GM19467 (cell line): ENCODE data around the gene TRIM47.

ENCODE experiments used
- ATAC-seq: cut with Tn5 transposase; IDR thresholded peaks from one replicate; pipeline ENCODE4 v1.9.1; 2021; ENCODE audit warnings: mild to moderate bottlenecking, moderate library complexity; ENCODE audit not compliant: unreplicated experiment

Gene TRIM47

DNA sequence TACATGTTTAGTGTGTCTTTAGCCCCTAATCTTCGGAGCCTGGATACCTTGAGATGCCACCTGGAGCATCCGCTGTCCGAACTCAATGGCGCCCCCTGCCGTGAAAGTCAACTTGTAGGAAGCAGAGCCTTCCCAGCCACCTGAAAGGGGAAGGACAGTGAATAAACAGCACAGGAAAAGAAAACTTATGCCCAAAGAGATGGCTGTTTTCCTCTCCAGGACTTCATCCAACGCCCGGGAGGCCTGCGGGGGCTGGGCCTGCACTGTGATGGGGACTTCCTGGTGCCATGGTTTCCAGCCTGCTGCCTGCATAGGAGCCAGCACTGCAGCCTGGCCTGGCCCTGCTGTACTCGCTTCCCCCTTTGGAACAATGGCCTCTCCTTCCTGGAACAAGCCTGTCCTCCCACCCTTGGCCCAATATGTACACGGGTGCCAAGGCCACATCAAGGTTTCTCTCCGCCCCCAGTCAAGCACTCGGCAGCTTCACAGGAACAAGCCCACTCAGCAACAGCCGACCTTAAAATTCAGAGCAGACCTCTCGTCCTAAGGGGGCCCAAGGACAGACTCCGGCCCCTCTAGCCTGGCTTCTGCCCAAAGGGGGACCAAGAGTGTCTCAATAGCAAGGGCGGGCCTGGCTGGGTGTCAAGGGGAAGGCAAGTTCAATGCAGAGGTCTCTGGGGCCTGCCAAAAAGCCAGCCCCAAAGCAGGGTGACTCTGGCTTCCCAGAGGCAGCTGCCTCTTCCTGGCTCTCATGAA lies 29.7 kb downstream of the TRIM47 start:
- ATAC-seq = no peak

- ATAC-seq = no peak
These were observed 30.5 kb downstream of the TRIM47 start for GRCh38 chr17:75847614-75848522.

DNA sequence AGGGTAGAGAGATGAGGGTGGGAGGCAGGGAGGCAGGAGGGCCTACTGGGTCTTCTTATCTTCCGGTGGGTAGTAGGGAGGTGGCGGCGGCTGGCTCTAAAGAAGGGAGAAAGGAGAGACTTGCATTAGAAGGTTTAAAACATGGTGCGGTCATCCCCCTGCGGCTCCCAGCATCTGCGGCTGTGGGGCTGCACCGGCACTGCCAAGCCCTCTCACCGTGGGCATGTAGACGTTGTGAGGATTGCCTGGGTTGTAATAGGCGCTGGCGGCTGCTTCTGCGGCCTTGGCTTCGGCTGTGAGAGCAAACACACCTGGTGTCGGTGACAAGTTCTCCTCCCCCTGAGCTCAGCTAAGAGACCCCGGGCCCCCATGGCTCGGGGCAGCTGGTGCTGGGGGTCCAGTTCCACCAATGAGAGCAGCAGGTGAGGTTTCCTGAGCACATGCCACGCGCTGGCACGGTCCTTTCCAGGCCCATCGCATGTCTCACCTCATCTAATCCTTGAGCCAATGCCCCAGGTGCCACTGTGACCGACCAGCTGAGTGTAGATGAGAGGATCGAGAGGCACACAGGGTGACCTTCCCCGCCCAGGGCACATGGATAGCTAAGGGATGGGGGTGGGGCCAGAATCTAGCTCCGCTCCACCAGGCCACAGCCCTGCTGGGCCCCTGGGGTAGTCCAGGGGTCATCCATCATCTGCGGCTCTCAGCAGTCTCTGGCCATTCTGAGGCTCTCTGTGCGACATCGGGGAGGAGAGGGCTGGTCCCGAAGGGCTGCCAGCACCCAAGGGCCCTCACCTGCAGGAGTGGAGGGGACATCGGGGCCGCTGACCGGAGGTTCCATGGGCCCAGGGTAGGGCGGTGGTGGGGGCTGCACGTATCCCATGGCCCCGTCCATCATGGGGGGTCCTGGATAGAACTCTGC lies 31.4 kb downstream of the TRIM47 start:
- ATAC-seq = no peak

DNA sequence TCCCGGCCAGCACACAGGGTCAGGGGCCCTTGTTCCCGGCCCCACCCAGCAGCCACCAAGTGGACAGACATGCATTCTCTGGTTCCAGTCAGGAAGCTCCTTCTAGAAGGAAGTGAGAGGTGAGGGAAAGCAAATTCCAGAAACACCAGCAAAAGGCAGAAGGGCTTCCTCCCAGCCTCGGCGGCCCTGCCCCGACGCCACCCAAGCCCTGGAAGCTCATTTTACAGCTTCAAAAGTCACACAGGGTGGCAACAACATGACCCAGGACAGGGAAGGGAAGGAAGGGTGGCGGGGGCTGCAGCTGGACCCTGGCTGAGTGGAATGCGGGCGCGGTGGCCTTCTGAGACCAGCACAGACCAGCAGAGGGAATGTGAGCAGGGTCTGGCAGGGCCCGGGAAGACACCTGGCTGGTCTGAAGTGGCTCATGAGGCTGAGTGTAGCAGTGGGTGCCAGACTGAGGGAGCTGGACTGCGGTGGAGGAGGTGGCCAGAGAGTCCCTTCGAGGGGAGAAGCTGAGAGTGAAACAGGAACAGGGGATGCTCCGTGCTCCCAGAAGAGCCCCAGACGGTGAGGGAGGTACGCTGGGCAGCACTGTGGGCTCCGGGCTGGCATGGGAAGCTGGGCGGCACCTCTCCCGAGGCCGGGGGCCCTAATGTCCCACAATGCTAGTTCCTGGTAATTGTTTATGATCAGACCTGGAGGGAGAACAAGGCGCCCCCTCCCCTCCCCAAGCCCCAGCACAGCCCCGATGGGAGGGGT lies 32.3 kb downstream of the TRIM47 start:
- ATAC-seq = no peak

- peak; percentile 71 for ATAC-seq
These were observed 33.2 kb downstream of the TRIM47 start for GRCh38 chr17:75845058-75845711.

GRCh38 chr17:75844530-75845057 lies 33.8 kb downstream of the TRIM47 start:
- ATAC-seq = no peak

DNA sequence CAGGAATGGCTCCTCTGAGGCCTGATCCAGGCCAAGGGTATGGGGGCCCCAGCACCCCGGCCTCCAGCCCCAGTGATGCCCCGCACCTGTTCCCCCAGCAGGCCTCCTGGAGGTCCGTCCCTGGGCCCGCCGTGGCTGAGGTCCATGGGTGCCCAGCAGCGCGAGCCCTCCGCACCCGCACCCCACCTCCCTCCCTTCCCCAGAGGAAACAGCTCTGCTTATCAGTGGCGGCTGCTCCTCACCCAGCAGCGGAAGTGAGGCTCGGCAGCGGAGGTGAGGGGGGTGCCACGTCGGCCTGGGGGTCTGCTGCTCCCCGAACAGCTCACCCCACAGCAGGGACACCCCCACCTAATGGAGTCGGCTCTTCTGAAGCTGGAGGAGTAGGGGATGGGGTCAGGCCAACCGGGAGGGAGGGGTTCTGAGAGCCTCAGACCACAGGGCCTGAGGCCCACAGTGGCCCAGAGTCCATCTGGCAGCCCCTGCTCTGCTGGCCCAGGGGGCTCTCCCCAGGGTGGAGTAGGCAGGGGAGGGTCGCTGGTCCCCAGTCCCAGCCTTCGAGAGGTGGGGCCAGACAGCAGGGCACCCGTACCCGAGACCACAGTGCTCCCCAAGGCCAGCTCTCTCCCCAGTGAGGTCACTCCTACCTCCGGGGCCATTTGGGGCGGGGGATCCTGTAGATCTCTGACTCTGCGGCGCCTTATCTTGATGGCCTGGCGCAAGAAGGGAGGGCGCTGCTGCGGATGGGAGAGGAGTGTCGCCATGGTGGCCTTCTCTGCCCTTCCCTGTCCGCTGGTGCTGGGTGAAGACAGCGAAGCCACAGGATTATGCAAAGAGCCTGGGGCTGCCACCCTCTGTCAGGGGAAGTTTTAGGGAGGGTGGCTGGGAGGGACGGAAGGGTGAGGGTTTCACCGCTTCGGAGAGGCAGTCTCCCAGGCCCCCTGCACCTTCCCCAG lies 34.5 kb downstream of the TRIM47 start, which contains the start of gene UNC13D:
Gene UNC13D, minus strand, starts transcription at position 828 of the 953 bp plus-strand sequence. Its CDS starts 67 bp downstream, at position 761.
- no peak for ATAC-seq

GRCh38 chr17:75842963-75843576 lies 35.3 kb downstream of the TRIM47 start:
- no peak for ATAC-seq

DNA sequence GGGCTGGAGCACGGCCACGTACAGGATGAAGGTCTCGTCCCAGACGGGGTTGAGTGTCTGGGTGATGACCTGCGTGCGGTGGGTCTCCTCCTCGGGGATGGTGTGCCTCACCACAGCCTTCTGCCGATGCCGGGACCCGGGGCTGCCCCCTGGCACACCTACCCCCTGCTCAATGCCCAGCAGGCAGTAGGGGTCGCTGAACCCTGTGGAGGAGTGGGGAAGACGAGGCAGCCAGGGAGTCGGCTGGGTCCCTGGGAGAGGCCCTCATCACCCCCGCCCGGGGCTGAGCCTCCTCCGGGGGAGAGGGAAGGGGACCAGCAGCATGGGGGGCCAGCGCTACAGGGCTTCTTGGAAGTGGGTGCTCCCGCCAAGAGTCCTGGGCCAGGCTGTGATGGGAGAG lies 36.0 kb downstream of the TRIM47 start:
- ATAC-seq = no peak

- ATAC-seq = no peak
These were observed 37.6 kb downstream of the TRIM47 start for GRCh38 chr17:75840799-75841164.

DNA sequence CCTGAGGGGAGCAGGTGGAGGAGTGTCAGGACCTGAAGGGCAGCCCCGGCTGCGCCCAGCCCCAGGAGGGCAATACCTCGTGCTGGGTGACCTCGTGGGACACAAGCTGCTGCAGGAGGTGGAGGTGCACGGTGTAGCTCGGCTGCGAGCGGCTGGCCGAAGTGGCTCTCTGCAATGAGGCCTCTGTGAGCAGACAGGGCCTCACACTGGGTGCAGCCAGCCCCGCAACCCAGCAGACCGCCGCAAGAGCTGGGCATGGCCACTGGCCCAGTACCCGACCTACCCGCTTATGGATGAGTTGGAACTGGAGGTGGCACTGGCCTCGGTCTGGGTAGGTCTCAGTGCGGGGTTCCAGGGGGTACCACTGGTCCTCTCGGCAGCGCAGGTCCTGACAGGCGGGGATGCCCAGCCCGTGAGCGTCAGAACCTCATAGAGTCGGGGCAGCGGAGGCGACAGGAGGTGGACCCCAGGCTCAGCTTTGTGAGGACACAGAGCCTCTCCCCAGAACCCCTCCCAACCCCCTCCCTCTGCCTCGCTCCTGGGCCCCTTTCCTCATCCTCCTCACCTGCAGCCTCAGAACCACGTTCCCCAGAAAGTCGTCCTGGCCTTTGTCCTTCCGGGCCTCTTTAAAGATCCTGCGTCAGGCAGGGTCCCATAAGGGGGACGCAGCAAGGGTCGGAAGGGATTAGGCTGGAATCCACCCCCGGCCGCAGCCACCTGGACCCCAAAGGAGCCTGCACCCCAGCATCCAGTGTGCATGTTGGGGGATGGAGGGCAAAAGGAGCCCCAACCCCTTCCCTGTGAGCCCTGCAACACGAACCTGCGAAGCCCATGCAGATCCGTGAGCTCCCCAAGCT lies 38.2 kb downstream of the TRIM47 start:
- ATAC-seq = no peak

GRCh38 chr17:75838410-75838809 lies 40.0 kb downstream of the TRIM47 start:
- ATAC-seq = no peak

- no peak for ATAC-seq
These were observed 40.5 kb downstream of the TRIM47 start for GRCh38 chr17:75837899-75838298.

DNA sequence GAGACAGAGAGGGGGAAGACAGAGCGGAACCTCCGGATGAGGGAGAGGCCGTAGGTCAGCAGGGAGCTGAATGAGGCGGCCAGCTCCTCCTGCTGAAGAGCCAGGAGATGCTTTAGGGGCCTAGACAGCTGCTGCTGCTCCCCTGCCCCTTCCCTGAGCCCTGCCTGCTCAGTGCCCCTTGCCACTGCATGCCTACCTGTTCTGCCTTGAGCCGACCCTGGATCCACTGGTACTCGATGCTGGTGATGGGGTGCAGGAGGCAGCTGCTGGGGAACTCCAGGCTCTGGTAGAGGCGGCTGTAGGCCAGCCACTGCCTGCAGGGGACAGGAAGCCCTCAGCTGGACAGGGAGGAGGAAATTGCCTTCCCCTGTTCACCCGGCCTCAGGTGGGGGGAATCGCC lies 41.8 kb downstream of the TRIM47 start:
- no peak for ATAC-seq

DNA sequence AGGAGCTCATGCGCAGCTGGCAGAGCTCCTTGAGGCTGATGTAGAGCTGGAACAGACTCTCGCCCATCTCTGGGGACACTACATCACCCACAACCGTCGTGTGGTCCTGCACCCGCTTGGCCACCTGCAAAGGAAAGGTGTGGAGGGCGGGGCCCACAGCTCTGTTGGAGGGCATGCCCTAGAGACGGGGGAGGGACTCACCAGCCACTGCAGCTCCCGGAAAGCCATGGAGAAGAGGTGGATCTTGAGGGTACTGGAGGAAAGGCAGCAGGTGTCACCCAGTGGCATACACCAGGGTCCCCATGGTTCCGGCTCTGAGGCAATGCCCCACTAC lies 42.8 kb downstream of the TRIM47 start:
- no peak for ATAC-seq

GRCh38 chr17:75834928-75835653 lies 43.3 kb downstream of the TRIM47 start:
- ATAC-seq = no peak
